GM23338 (cell line): ENCODE measurements around the gene CCDC57. TPM values are rescaled to one million over a fixed set of nuclear protein-coding genes. Genes with fewer than 3 reads are reported as not detected.

Experiments
- ATAC-seq: fragments of 200-7000 bp; cut with Tn5 transposase; 3 replicates; pipeline ENCODE4 v1.9.1; 2020
- DNase-seq: peaks from one replicate; pipeline ENCODE4 v3.0.0-alpha.2; 2015; ENCODE audit warnings: low spot score
- H2AFZ ChIP-seq: fragments of 200-600 bp; sonication (generic); 2 replicates; pipeline ENCODE4 v1.8.0; 2016; ENCODE audit warnings: antibody characterized with exemption, mild to moderate bottlenecking, moderate library complexity
- H3F3A ChIP-seq: fragments of 200-600 bp; sonication (generic); replicated peaks from 2 replicates; pipeline ENCODE4 v1.8.0; 2017; ENCODE audit warnings: antibody characterized with exemption, mixed run types, low read depth
- H3K27ac ChIP-seq: fragments of 200-600 bp; sonication (generic); 2 replicates; pipeline ENCODE4 v1.6.1; 2016; ENCODE audit warnings: low read depth
- H3K27me3 ChIP-seq: fragments of 200-600 bp; sonication (generic); 2 replicates; pipeline ENCODE4 v1.8.0; 2016; ENCODE audit warnings: mild to moderate bottlenecking, mixed run types, moderate library complexity; ENCODE audit not compliant: insufficient read depth
- H3K36me3 ChIP-seq: fragments of 200-600 bp; sonication (generic); 2 replicates; pipeline ENCODE4 v1.8.0; 2016; ENCODE audit warnings: mild to moderate bottlenecking; ENCODE audit not compliant: insufficient read depth
- H3K4me1 ChIP-seq: fragments of 200-600 bp; sonication (generic); 2 replicates; pipeline ENCODE4 v1.8.0; 2016; ENCODE audit warnings: mild to moderate bottlenecking, moderate library complexity; ENCODE audit not compliant: insufficient read depth
- H3K4me2 ChIP-seq: fragments of 200-600 bp; sonication (generic); 2 replicates; pipeline ENCODE4 v1.7.1; 2017; ENCODE audit warnings: mixed run types
- H3K4me3 ChIP-seq: fragments of 200-600 bp; sonication (generic); 2 replicates; pipeline ENCODE4 v1.6.1; 2016; ENCODE audit warnings: mixed run types
- H3K79me2 ChIP-seq: fragments of 200-600 bp; sonication (generic); replicated peaks from 2 replicates; pipeline ENCODE4 v1.8.0; 2017; ENCODE audit warnings: mild to moderate bottlenecking; ENCODE audit not compliant: insufficient read depth
- H3K9me2 ChIP-seq: fragments of 200-600 bp; sonication (generic); 2 replicates; pipeline ENCODE4 v1.8.0; 2017; ENCODE audit not compliant: insufficient read depth
- H4K20me1 ChIP-seq: fragments of 200-600 bp; sonication (generic); replicated peaks from 2 replicates; pipeline ENCODE4 v1.8.0; 2017; ENCODE audit warnings: mild to moderate bottlenecking; ENCODE audit not compliant: insufficient read depth
- H3K27ac Mint-ChIP-seq: 2 replicates; pipeline ENCODE4 v1.8.0; 2020; ENCODE audit warnings: inconsistent platforms, mild to moderate bottlenecking, moderate library complexity, mixed read lengths
- H3K27me3 Mint-ChIP-seq: 3 replicates; pipeline ENCODE4 v1.8.0; 2022; ENCODE audit warnings: low read depth, mild to moderate bottlenecking, moderate library complexity, mixed read lengths, inconsistent platforms; ENCODE audit not compliant: insufficient read depth, poor library complexity
- H3K36me3 Mint-ChIP-seq: 3 replicates; pipeline ENCODE4 v1.8.0; 2021; ENCODE audit warnings: low read depth, mild to moderate bottlenecking, inconsistent platforms, moderate library complexity, mixed read lengths
- H3K4me1 Mint-ChIP-seq: 3 replicates; pipeline ENCODE4 v1.8.0; 2020; ENCODE audit warnings: mild to moderate bottlenecking, inconsistent platforms, mixed read lengths
- H3K4me3 Mint-ChIP-seq: 3 replicates; pipeline ENCODE4 v1.8.0; 2021; ENCODE audit warnings: moderate library complexity, mild to moderate bottlenecking, inconsistent platforms, mixed read lengths
- H3K9me3 Mint-ChIP-seq: 3 replicates; pipeline ENCODE4 v1.8.0; 2020; ENCODE audit warnings: moderate library complexity, mild to moderate bottlenecking, inconsistent platforms, mixed read lengths
- CREB1 ChIP-seq: fragments of 250-450 bp; sonication (Bioruptor Pico); IDR thresholded peaks from 2 replicates; pipeline ENCODE4 v1.5.0; 2020; ENCODE audit warnings: low read depth, mild to moderate bottlenecking, moderate library complexity
- EZH2 ChIP-seq: fragments of 200-600 bp; sonication (generic); IDR thresholded peaks from one replicate; pipeline ENCODE4 v1.8.0; 2017; ENCODE audit warnings: antibody characterized with exemption, mild to moderate bottlenecking, low read depth; ENCODE audit not compliant: unreplicated experiment
- EZH2phosphoT487 ChIP-seq: fragments of 200-600 bp; sonication (generic); IDR thresholded peaks from one replicate; pipeline ENCODE4 v1.8.1; 2018; ENCODE audit warnings: antibody characterized with exemption; ENCODE audit not compliant: unreplicated experiment
- JUNB ChIP-seq: IDR thresholded peaks from one replicate; pipeline ENCODE4 v1.6.1; 2016; ENCODE audit warnings: antibody characterized with exemption; ENCODE audit not compliant: unreplicated experiment
- NANOG ChIP-seq: IDR thresholded peaks from 2 replicates; pipeline ENCODE4 v1.6.1; 2016; ENCODE audit warnings: antibody characterized with exemption, borderline replicate concordance
- POLR2AphosphoS5 ChIP-seq: IDR thresholded peaks from 2 replicates; pipeline ENCODE4 v1.6.1; 2016; ENCODE audit warnings: antibody characterized with exemption, low read depth
- STAT1 ChIP-seq: IDR thresholded peaks from one replicate; pipeline ENCODE4 v1.6.1; 2016; ENCODE audit warnings: antibody characterized with exemption; ENCODE audit not compliant: unreplicated experiment
- ZNF114 ChIP-seq: fragments of 250-450 bp; sonication (Bioruptor Pico); IDR thresholded peaks from 2 replicates; pipeline ENCODE4 v1.5.0; 2020; ENCODE audit warnings: mild to moderate bottlenecking, moderate library complexity
- ZNF331 ChIP-seq: fragments of 250-450 bp; sonication (Bioruptor Pico); IDR thresholded peaks from 2 replicates; pipeline ENCODE4 v1.5.0; 2020; ENCODE audit warnings: low read depth, mild to moderate bottlenecking, moderate library complexity
- ZNF462 ChIP-seq: fragments of 250-450 bp; sonication (Bioruptor Pico); IDR thresholded peaks from 2 replicates; pipeline ENCODE4 v1.5.0; 2020; ENCODE audit warnings: mild to moderate bottlenecking, moderate library complexity
- polyA plus RNA-seq: library from polyadenylated mRNA; unstranded; fragments of >200 nt; fragmentation: Nextera tagmentation; extraction: Ambion mirVana; gene quantifications from 2 replicates; pipeline ENCODE4 v1.2.1, GENCODE V29; 2016
- total RNA-seq: library from RNA; depleted of rRNA; stranded (reverse); fragments of >200 nt; shearing (Covaris generic); gene quantifications from 2 replicates; pipeline ENCODE4 v1.2.3, GENCODE V29; 2014
- TF ChIP-seq, protein P1 (sequence below): IDR thresholded peaks from 2 replicates; pipeline ENCODE4 v1.6.1; 2016; ENCODE audit warnings: antibody characterized with exemption
- TF ChIP-seq, protein P2 (sequence below): IDR thresholded peaks from one replicate; pipeline ENCODE4 v1.6.1; 2018; ENCODE audit warnings: antibody characterized with exemption; ENCODE audit not compliant: unreplicated experiment
- TF ChIP-seq, protein P3 (sequence below), 2 experiments: fragments of 200-600 bp in 1 of 2; sonication (generic) in 1 of 2; conservative IDR thresholded peaks; 2 replicates each; pipeline versions ENCODE4 v1.5.1 to v1.6.1; 2016 to 2017; ENCODE audit warnings: antibody characterized with exemption in 2 of 2, low read depth in 2 of 2, mild to moderate bottlenecking in 2 of 2, moderate library complexity in 1 of 2

Gene CCDC57
- total and polyA plus RNA-seq, 2 experiments from 2014 or later: 7.0 to 16.3 TPM

GRCh38 chr17:82225368-82226029 is 12.9 kb upstream of the CCDC57 start:
- Mint-ChIP-seq H3K4me1 (no peaks in the 10 kb centered on the region; the same call in 2 of the 3 replicates), H3K27me3 (peaks cover 41% of the 10 kb centered on the region), H3K4me3 (no peak overlapping the region), H3K27ac (no peak overlapping the region), H3K36me3 (no peaks in the 10 kb centered on the region), H3K9me3 (peaks cover 2% of the 10 kb centered on the region; the same call in 1 of the 3 replicates)
- no peaks in the 10 kb centered on the region for H3K79me2 ChIP-seq
- H2AFZ ChIP-seq: no peak overlapping the region
- ATAC-seq (no peak), DNase-seq (no peak)
- no peaks in the 10 kb centered on the region for H3K9me2 ChIP-seq
- no peak for TF ChIP-seq NANOG
- TF ChIP-seq JUNB: no peak
- TF ChIP-seq, protein P1, sequence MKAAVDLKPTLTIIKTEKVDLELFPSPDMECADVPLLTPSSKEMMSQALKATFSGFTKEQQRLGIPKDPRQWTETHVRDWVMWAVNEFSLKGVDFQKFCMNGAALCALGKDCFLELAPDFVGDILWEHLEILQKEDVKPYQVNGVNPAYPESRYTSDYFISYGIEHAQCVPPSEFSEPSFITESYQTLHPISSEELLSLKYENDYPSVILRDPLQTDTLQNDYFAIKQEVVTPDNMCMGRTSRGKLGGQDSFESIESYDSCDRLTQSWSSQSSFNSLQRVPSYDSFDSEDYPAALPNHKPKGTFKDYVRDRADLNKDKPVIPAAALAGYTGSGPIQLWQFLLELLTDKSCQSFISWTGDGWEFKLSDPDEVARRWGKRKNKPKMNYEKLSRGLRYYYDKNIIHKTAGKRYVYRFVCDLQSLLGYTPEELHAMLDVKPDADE: no peak
- TF ChIP-seq ZNF462 (CRISPR knock-in tag): no peak
- TF ChIP-seq, protein P2, sequence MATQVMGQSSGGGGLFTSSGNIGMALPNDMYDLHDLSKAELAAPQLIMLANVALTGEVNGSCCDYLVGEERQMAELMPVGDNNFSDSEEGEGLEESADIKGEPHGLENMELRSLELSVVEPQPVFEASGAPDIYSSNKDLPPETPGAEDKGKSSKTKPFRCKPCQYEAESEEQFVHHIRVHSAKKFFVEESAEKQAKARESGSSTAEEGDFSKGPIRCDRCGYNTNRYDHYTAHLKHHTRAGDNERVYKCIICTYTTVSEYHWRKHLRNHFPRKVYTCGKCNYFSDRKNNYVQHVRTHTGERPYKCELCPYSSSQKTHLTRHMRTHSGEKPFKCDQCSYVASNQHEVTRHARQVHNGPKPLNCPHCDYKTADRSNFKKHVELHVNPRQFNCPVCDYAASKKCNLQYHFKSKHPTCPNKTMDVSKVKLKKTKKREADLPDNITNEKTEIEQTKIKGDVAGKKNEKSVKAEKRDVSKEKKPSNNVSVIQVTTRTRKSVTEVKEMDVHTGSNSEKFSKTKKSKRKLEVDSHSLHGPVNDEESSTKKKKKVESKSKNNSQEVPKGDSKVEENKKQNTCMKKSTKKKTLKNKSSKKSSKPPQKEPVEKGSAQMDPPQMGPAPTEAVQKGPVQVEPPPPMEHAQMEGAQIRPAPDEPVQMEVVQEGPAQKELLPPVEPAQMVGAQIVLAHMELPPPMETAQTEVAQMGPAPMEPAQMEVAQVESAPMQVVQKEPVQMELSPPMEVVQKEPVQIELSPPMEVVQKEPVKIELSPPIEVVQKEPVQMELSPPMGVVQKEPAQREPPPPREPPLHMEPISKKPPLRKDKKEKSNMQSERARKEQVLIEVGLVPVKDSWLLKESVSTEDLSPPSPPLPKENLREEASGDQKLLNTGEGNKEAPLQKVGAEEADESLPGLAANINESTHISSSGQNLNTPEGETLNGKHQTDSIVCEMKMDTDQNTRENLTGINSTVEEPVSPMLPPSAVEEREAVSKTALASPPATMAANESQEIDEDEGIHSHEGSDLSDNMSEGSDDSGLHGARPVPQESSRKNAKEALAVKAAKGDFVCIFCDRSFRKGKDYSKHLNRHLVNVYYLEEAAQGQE: no peak
- no peak for TF ChIP-seq EZH2
- no peak for TF ChIP-seq STAT1
- TF ChIP-seq POLR2AphosphoS5: no peak
- TF ChIP-seq CREB1 (CRISPR knock-in tag): no peak
- TF ChIP-seq, protein P3, sequence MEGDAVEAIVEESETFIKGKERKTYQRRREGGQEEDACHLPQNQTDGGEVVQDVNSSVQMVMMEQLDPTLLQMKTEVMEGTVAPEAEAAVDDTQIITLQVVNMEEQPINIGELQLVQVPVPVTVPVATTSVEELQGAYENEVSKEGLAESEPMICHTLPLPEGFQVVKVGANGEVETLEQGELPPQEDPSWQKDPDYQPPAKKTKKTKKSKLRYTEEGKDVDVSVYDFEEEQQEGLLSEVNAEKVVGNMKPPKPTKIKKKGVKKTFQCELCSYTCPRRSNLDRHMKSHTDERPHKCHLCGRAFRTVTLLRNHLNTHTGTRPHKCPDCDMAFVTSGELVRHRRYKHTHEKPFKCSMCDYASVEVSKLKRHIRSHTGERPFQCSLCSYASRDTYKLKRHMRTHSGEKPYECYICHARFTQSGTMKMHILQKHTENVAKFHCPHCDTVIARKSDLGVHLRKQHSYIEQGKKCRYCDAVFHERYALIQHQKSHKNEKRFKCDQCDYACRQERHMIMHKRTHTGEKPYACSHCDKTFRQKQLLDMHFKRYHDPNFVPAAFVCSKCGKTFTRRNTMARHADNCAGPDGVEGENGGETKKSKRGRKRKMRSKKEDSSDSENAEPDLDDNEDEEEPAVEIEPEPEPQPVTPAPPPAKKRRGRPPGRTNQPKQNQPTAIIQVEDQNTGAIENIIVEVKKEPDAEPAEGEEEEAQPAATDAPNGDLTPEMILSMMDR (conservative IDR thresholded peaks at IDR 0.05; ENCODE audit: low read depth in 2 of 2): no peak
- no peak for TF ChIP-seq ZNF114 (CRISPR knock-in tag)
- no peak for TF ChIP-seq EZH2phosphoT487
- TF ChIP-seq ZNF331 (CRISPR knock-in tag): no peak
- H3K4me1 ChIP-seq: no peaks in the 10 kb centered on the region
- no peak overlapping the region for H3K4me3 ChIP-seq
- H3K27me3 ChIP-seq: peaks cover 40% of the 10 kb centered on the region
- no peaks in the 10 kb centered on the region for H3K36me3 ChIP-seq
- H3K27ac ChIP-seq: no peak overlapping the region
- no peaks in the 10 kb centered on the region; the same call in 1 of the 2 replicates for H4K20me1 ChIP-seq
- no peaks in the 10 kb centered on the region for H3F3A ChIP-seq
- H3K4me2 ChIP-seq: no peak overlapping the region
